Activated naive CD4-positive, alpha-beta T cell treated with anti-CD3 and anti-CD28 coated beads for 36 hours (primary cell): ENCODE measurements around the gene GNAO1. TPM values are rescaled to one million over a fixed set of nuclear protein-coding genes. Genes with fewer than 3 reads are reported as not detected.

Experiments
- CTCF ChIA-PET: fragments of 350-600 bp; sonication (Branson Sonifier 250); formaldehyde crosslinking; loops from one replicate; lab custom pipeline; 2021; ENCODE audit warnings: antibody characterized with exemption; lab: Charles Lee
- DNase-seq: peaks from one replicate; pipeline ENCODE4 v3.0.0-alpha.2; 2020
- H3K27ac Mint-ChIP-seq: one replicate; pipeline ENCODE4 v1.8.0; 2021; ENCODE audit warnings: mild to moderate bottlenecking, mixed read lengths
- H3K27me3 Mint-ChIP-seq: one replicate; pipeline ENCODE4 v1.8.0; 2021; ENCODE audit warnings: low read depth, mixed read lengths
- H3K36me3 Mint-ChIP-seq: one replicate; pipeline ENCODE4 v1.8.0; 2021; ENCODE audit warnings: low read depth, mixed read lengths
- H3K4me1 Mint-ChIP-seq: one replicate; pipeline ENCODE4 v1.8.0; 2021; ENCODE audit warnings: low read depth, mixed read lengths
- H3K4me3 Mint-ChIP-seq: one replicate; pipeline ENCODE4 v1.8.0; 2021; ENCODE audit warnings: mild to moderate bottlenecking, moderate library complexity, mixed read lengths
- H3K9me3 Mint-ChIP-seq: one replicate; pipeline ENCODE4 v1.8.0; 2021; ENCODE audit warnings: mixed read lengths
- intact Hi-C: fragments of 100-400 bp; cut with micrococcal nuclease; formaldehyde crosslinking; loops from one replicate; pipeline ENCODE4 v1.15.1; 2023
- total RNA-seq, 2 experiments: library from RNA; stranded (reverse); gene quantifications; one replicate each; pipeline ENCODE4 v1.2.3, GENCODE V29; 2021

Gene GNAO1
- total RNA-seq, 2 experiments from 2014 or later: 0.25 to 0.50 TPM

- CTCF ChIA-PET: interaction anchor here (0.7 kb wide), 1 partner anchor 566 kb away, joined by 3 read pairs; no protein-coding TSS in a partner anchor
- DNase-seq: no peak
- Mint-ChIP-seq H3K9me3 (no peaks in the 10 kb centered on the region), H3K4me3 (no peak overlapping the region), H3K36me3 (no peaks in the 10 kb centered on the region), H3K27me3 (peaks cover 2% of the 10 kb centered on the region), H3K4me1 (no peaks in the 10 kb centered on the region), H3K27ac (no peak overlapping the region)
- intact Hi-C loops: no loop called here
Measured at GRCh38 chr16:56300891-56301850, 109.9 kb downstream of the GNAO1 start.

GRCh38 chr16:56302506-56302905 is 111.2 kb downstream of the GNAO1 start:
- no peak overlapping the region for H3K4me3 Mint-ChIP-seq
- DNase-seq: no peak
- no peaks in the 10 kb centered on the region for H3K9me3 Mint-ChIP-seq
- no peaks in the 10 kb centered on the region for H3K36me3 Mint-ChIP-seq
- H3K27me3 Mint-ChIP-seq: peaks cover 2% of the 10 kb centered on the region
- intact Hi-C loops: no loop called here
- no peak overlapping the region for H3K27ac Mint-ChIP-seq
- CTCF ChIA-PET: interaction anchor here (1.5 kb wide), 2 partner anchors 16 to 31 kb away, joined by 3 to 4 read pairs; no protein-coding TSS in a partner anchor
- no peaks in the 10 kb centered on the region for H3K4me1 Mint-ChIP-seq

GRCh38 chr16:56303066-56303715 is 111.9 kb downstream of the GNAO1 start:
- Mint-ChIP-seq H3K27ac (no peak overlapping the region), H3K9me3 (no peaks in the 10 kb centered on the region), H3K27me3 (peaks cover under 1% of the 10 kb centered on the region), H3K4me1 (no peaks in the 10 kb centered on the region), H3K4me3 (no peak overlapping the region), H3K36me3 (no peaks in the 10 kb centered on the region)
- CTCF ChIA-PET: interaction anchor here (1.5 kb wide), 2 partner anchors 15 to 32 kb away, joined by 3 to 4 read pairs; no protein-coding TSS in a partner anchor
- DNase-seq: no peak
- intact Hi-C loops: no loop called here

GRCh38 chr16:56303880-56304279 is 112.6 kb downstream of the GNAO1 start:
- Mint-ChIP-seq H3K27me3 (no peaks in the 10 kb centered on the region), H3K27ac (no peak overlapping the region), H3K4me3 (no peak overlapping the region), H3K36me3 (no peaks in the 10 kb centered on the region), H3K9me3 (no peaks in the 10 kb centered on the region), H3K4me1 (no peaks in the 10 kb centered on the region)
- intact Hi-C loops: no loop called here
- CTCF ChIA-PET: no interaction called here
- DNase-seq: no peak

GRCh38 chr16:56305956-56306565 is 114.8 kb downstream of the GNAO1 start:
- Mint-ChIP-seq H3K36me3 (no peaks in the 10 kb centered on the region), H3K27ac (no peak overlapping the region), H3K4me1 (no peaks in the 10 kb centered on the region), H3K27me3 (no peaks in the 10 kb centered on the region), H3K4me3 (no peak overlapping the region), H3K9me3 (no peaks in the 10 kb centered on the region)
- DNase-seq: no peak
- CTCF ChIA-PET: no interaction called here
- intact Hi-C loops: no loop called here

- H3K36me3 Mint-ChIP-seq: no peaks in the 10 kb centered on the region
- intact Hi-C loops: no loop called here
Measured at GRCh38 chr16:56306690-56307533, 115.6 kb downstream of the GNAO1 start.

GRCh38 chr16:56307534-56307873 is 116.2 kb downstream of the GNAO1 start:
- intact Hi-C loops: no loop called here
- Mint-ChIP-seq H3K4me1 (no peaks in the 10 kb centered on the region), H3K36me3 (no peaks in the 10 kb centered on the region), H3K4me3 (no peak overlapping the region), H3K9me3 (no peaks in the 10 kb centered on the region), H3K27me3 (no peaks in the 10 kb centered on the region), H3K27ac (no peak overlapping the region)
- CTCF ChIA-PET: interaction anchor here (1.7 kb wide), 1 partner anchor 11 kb away, joined by 6 read pairs; no protein-coding TSS in a partner anchor
- no peak for DNase-seq

More at GRCh38 chr16:56306690-56307533, 115.6 kb downstream of the GNAO1 start:
- Mint-ChIP-seq H3K4me3 (no peak overlapping the region), H3K27me3 (no peaks in the 10 kb centered on the region), H3K9me3 (no peaks in the 10 kb centered on the region), H3K27ac (no peak overlapping the region), H3K4me1 (no peaks in the 10 kb centered on the region)
- no peak for DNase-seq
- CTCF ChIA-PET: interaction anchor here (1.7 kb wide), 1 partner anchor 11 kb away, joined by 6 read pairs; no protein-coding TSS in a partner anchor

GRCh38 chr16:56309008-56309407 is 117.7 kb downstream of the GNAO1 start:
- intact Hi-C loops: no loop called here
- Mint-ChIP-seq H3K27me3 (no peaks in the 10 kb centered on the region), H3K9me3 (no peaks in the 10 kb centered on the region), H3K36me3 (no peaks in the 10 kb centered on the region), H3K4me1 (no peaks in the 10 kb centered on the region), H3K27ac (no peak overlapping the region), H3K4me3 (no peak overlapping the region)
- no peak for DNase-seq
- CTCF ChIA-PET: no interaction called here

GRCh38 chr16:56310690-56311089 is 119.4 kb downstream of the GNAO1 start:
- H3K36me3 Mint-ChIP-seq: no peaks in the 10 kb centered on the region
- H3K4me3 Mint-ChIP-seq: no peak overlapping the region
- no peaks in the 10 kb centered on the region for H3K4me1 Mint-ChIP-seq
- H3K9me3 Mint-ChIP-seq: no peaks in the 10 kb centered on the region
- intact Hi-C loops: no loop called here
- no peak for DNase-seq
- H3K27me3 Mint-ChIP-seq: no peaks in the 10 kb centered on the region
- CTCF ChIA-PET: no interaction called here
- no peak overlapping the region for H3K27ac Mint-ChIP-seq

GRCh38 chr16:56311208-56312027 is 120.1 kb downstream of the GNAO1 start:
- DNase-seq: no peak
- intact Hi-C loops: no loop called here
- CTCF ChIA-PET: no interaction called here
- H3K4me1 Mint-ChIP-seq: no peaks in the 10 kb centered on the region
- no peaks in the 10 kb centered on the region for H3K9me3 Mint-ChIP-seq
- no peak overlapping the region for H3K27ac Mint-ChIP-seq
- H3K27me3 Mint-ChIP-seq: no peaks in the 10 kb centered on the region
- no peaks in the 10 kb centered on the region for H3K36me3 Mint-ChIP-seq
- H3K4me3 Mint-ChIP-seq: no peak overlapping the region

- no peaks in the 10 kb centered on the region for H3K36me3 Mint-ChIP-seq
- DNase-seq: no peak
- intact Hi-C loops: no loop called here
Measured at GRCh38 chr16:56312028-56312300, 120.7 kb downstream of the GNAO1 start.

More at GRCh38 chr16:56312028-56312300, 120.7 kb downstream of the GNAO1 start:
- H3K4me3 Mint-ChIP-seq: no peak overlapping the region
- CTCF ChIA-PET: no interaction called here
- no peaks in the 10 kb centered on the region for H3K27me3 Mint-ChIP-seq
- no peaks in the 10 kb centered on the region for H3K4me1 Mint-ChIP-seq
- H3K9me3 Mint-ChIP-seq: no peaks in the 10 kb centered on the region
- no peak overlapping the region for H3K27ac Mint-ChIP-seq
